22Rv1 (cell line): Measurements from ENCODE around the gene ARHGAP26.

ENCODE experiments used
- H3K27ac ChIP-seq: fragments of 450-650 bp; 2 replicates; pipeline ENCODE4 v1.5.1; 2017
- CTCF ChIP-seq: fragments of 450-650 bp; IDR thresholded peaks from 2 replicates; pipeline ENCODE4 v1.5.1; 2017; ENCODE audit warnings: mild to moderate bottlenecking
- ZFX ChIP-seq: fragments of 450-650 bp; IDR thresholded peaks from 2 replicates; pipeline ENCODE4 v1.6.1; 2017; ENCODE audit warnings: antibody characterized with exemption, borderline replicate concordance

Gene ARHGAP26

GRCh38 chr5:142937374-142937773 lies 167.2 kb downstream of the ARHGAP26 start:
- no peak overlapping the region for H3K27ac ChIP-seq
- no peak for TF ChIP-seq CTCF
- no peak for TF ChIP-seq ZFX

- TF ChIP-seq ZFX: no peak
- TF ChIP-seq CTCF: no peak
- H3K27ac ChIP-seq: no peak overlapping the region
These were observed 168.2 kb downstream of the ARHGAP26 start for GRCh38 chr5:142938266-142938880.

GRCh38 chr5:142939006-142939405 lies 168.8 kb downstream of the ARHGAP26 start:
- H3K27ac ChIP-seq: no peak overlapping the region
- no peak for TF ChIP-seq CTCF
- no peak for TF ChIP-seq ZFX

GRCh38 chr5:142939884-142940283 lies 169.7 kb downstream of the ARHGAP26 start:
- TF ChIP-seq CTCF (no peak), ZFX (no peak)

GRCh38 chr5:142941245-142941644 lies 171.1 kb downstream of the ARHGAP26 start:
- TF ChIP-seq ZFX (no peak), CTCF (no peak)
- no peak overlapping the region for H3K27ac ChIP-seq

More at GRCh38 chr5:142939884-142940283, 169.7 kb downstream of the ARHGAP26 start:
- H3K27ac ChIP-seq: no peak overlapping the region

GRCh38 chr5:142942901-142943300 lies 172.7 kb downstream of the ARHGAP26 start:
- no peak for TF ChIP-seq CTCF
- TF ChIP-seq ZFX: no peak
- H3K27ac ChIP-seq: no peak overlapping the region

GRCh38 chr5:142944140-142944539 lies 174.0 kb downstream of the ARHGAP26 start:
- no peak overlapping the region for H3K27ac ChIP-seq
- no peak for TF ChIP-seq CTCF
- TF ChIP-seq ZFX: no peak
